MM.1S (cell line): Measurements from ENCODE around the gene AREL1.

ENCODE experiments used
- CTCF ChIP-seq: fragments of 300-600 bp; sonication (generic); IDR thresholded peaks from 2 replicates; pipeline ENCODE4 v1.5.1; 2016; ENCODE audit warnings: antibody characterized with exemption, low read length, mixed read lengths
- EZH2 ChIP-seq: fragments of 300-600 bp; sonication (generic); optimal IDR thresholded peaks from 2 replicates; pipeline ENCODE3; 2017; ENCODE audit warnings: low read depth, mild to moderate bottlenecking, antibody characterized with exemption, low read length, mixed read lengths
- EZH2phosphoT487 ChIP-seq: fragments of 300-600 bp; sonication (generic); IDR thresholded peaks from 2 replicates; pipeline ENCODE4 v1.6.1; 2018; ENCODE audit warnings: antibody characterized with exemption, low read length

- TF ChIP-seq CTCF (no peak), EZH2 (no peak), EZH2phosphoT487 (no peak)
Measured at GRCh38 chr14:74693191-74693590, 19.7 kb downstream of the AREL1 start.
